OCI-LY1 (cell line): ENCODE measurements around the gene SOBP.

ENCODE experiments used
- H2AFZ ChIP-seq: fragments of 200-600 bp; sonication (generic), shearing (Covaris generic); 2 replicates; pipeline ENCODE4 v1.6.0; 2014; ENCODE audit warnings: antibody characterized with exemption, mild to moderate bottlenecking, low read length
- H3F3A ChIP-seq: fragments of 200-600 bp; sonication (generic), shearing (Covaris generic); 2 replicates; pipeline ENCODE4 v1.6.0; 2014; ENCODE audit warnings: mild to moderate bottlenecking, antibody characterized with exemption, low read length, moderate library complexity; ENCODE audit not compliant: insufficient read depth
- H3K27ac ChIP-seq: fragments of 200-600 bp; sonication (generic); 2 replicates; pipeline ENCODE4 v1.5.1; 2014; ENCODE audit warnings: low read length, mixed run types, mild to moderate bottlenecking, low read depth; ENCODE audit not compliant: poor library complexity, severe bottlenecking
- H3K27me3 ChIP-seq: fragments of 200-600 bp; sonication (generic); 2 replicates; pipeline ENCODE4 v1.6.0; 2014; ENCODE audit warnings: antibody characterized with exemption, mild to moderate bottlenecking, low read length, moderate library complexity; ENCODE audit not compliant: insufficient read depth
- H3K36me3 ChIP-seq: fragments of 200-600 bp; sonication (generic); 2 replicates; pipeline ENCODE4 v1.6.1; 2014; ENCODE audit warnings: mild to moderate bottlenecking, antibody characterized with exemption, low read length, moderate library complexity, mixed read lengths; ENCODE audit not compliant: insufficient read depth
- H3K4me1 ChIP-seq: fragments of 200-600 bp; sonication (generic); 2 replicates; pipeline ENCODE4 v1.5.1; 2014; ENCODE audit warnings: mild to moderate bottlenecking, low read length, moderate library complexity; ENCODE audit not compliant: insufficient read depth, severe bottlenecking
- H3K4me2 ChIP-seq: fragments of 200-600 bp; sonication (generic), shearing (Covaris generic); 2 replicates; pipeline ENCODE4 v1.6.1; 2014; ENCODE audit warnings: low read length
- H3K4me3 ChIP-seq: fragments of 200-600 bp; sonication (generic); 2 replicates; pipeline ENCODE4 v1.5.1; 2014; ENCODE audit warnings: low read length, low read depth, mild to moderate bottlenecking, mixed read lengths; ENCODE audit not compliant: poor library complexity, severe bottlenecking
- H3K79me2 ChIP-seq: fragments of 200-600 bp; shearing (Covaris generic); 2 replicates; pipeline ENCODE4 v1.6.1; 2016; ENCODE audit warnings: mixed run types, low read length, mixed read lengths; ENCODE audit not compliant: insufficient read depth
- H3K9ac ChIP-seq: fragments of 200-600 bp; sonication (generic), shearing (Covaris generic); 2 replicates; pipeline ENCODE4 v1.6.1; 2014; ENCODE audit warnings: mild to moderate bottlenecking, low read length, mixed read lengths
- H3K9me2 ChIP-seq: fragments of 200-600 bp; sonication (generic), shearing (Covaris generic); 2 replicates; pipeline ENCODE4 v1.6.1; 2014; ENCODE audit warnings: low read depth, mild to moderate bottlenecking, low read length, mixed read lengths
- H3K9me3 ChIP-seq: fragments of 200-600 bp; shearing (Covaris generic); 2 replicates; pipeline ENCODE4 v1.6.1; 2014; ENCODE audit warnings: low read length, mixed read lengths
- H4K20me1 ChIP-seq: fragments of 200-600 bp; sonication (generic), shearing (Covaris generic); 2 replicates; pipeline ENCODE4 v1.6.0; 2016; ENCODE audit warnings: mild to moderate bottlenecking, low read length; ENCODE audit not compliant: insufficient read depth
- EZH2 ChIP-seq: fragments of 200-600 bp; sonication (generic), shearing (Covaris generic); IDR thresholded peaks from 2 replicates; pipeline ENCODE4 v1.8.0; 2017; ENCODE audit warnings: borderline replicate concordance, mixed run types, mild to moderate bottlenecking, antibody characterized with exemption, low read length, moderate library complexity, mixed read lengths
- TF ChIP-seq, protein P1 (sequence below): fragments of 200-600 bp; sonication (generic), shearing (Covaris generic); IDR thresholded peaks from 2 replicates; pipeline ENCODE4 v1.5.1; 2017; ENCODE audit warnings: mild to moderate bottlenecking, antibody characterized with exemption, low read length, moderate library complexity, mixed read lengths

SOBP gene

DNA sequence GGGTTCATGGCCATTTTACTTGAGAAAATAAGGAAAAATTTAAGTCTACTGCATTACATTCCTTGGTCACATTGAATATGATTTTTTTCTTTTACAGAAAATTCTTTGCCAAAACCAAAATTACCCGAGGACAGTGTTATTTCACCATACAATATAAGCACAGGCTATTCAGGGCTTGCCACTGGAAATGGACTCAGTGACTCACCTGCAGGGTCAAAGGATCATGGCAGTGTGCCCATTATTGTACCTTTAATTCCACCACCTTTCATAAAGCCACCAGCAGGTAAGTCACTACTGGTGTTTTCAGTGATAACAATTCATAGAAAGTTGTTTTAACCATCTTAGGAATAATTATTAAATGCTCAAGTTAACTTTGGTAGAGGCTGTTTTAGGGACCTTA is 16.2 kb downstream of the SOBP start:
- Histone ChIP-seq H2AFZ (no peak overlapping the region), H3K9me3 (no peaks in the 10 kb centered on the region), H3K9ac (no peak overlapping the region), H3K9me2 (no peaks in the 10 kb centered on the region), H3F3A (no peaks in the 10 kb centered on the region), H3K79me2 (peaks cover 41% of the 10 kb centered on the region), H4K20me1 (no peaks in the 10 kb centered on the region), H3K27ac (no peak overlapping the region), H3K4me1 (peaks cover 24% of the 10 kb centered on the region), H3K4me3 (no peak overlapping the region), H3K27me3 (no peaks in the 10 kb centered on the region), H3K4me2 (no peak overlapping the region), H3K36me3 (peaks cover 80% of the 10 kb centered on the region)
- no peak for TF ChIP-seq EZH2
- TF ChIP-seq, protein P1, sequence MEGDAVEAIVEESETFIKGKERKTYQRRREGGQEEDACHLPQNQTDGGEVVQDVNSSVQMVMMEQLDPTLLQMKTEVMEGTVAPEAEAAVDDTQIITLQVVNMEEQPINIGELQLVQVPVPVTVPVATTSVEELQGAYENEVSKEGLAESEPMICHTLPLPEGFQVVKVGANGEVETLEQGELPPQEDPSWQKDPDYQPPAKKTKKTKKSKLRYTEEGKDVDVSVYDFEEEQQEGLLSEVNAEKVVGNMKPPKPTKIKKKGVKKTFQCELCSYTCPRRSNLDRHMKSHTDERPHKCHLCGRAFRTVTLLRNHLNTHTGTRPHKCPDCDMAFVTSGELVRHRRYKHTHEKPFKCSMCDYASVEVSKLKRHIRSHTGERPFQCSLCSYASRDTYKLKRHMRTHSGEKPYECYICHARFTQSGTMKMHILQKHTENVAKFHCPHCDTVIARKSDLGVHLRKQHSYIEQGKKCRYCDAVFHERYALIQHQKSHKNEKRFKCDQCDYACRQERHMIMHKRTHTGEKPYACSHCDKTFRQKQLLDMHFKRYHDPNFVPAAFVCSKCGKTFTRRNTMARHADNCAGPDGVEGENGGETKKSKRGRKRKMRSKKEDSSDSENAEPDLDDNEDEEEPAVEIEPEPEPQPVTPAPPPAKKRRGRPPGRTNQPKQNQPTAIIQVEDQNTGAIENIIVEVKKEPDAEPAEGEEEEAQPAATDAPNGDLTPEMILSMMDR, result no peak

DNA sequence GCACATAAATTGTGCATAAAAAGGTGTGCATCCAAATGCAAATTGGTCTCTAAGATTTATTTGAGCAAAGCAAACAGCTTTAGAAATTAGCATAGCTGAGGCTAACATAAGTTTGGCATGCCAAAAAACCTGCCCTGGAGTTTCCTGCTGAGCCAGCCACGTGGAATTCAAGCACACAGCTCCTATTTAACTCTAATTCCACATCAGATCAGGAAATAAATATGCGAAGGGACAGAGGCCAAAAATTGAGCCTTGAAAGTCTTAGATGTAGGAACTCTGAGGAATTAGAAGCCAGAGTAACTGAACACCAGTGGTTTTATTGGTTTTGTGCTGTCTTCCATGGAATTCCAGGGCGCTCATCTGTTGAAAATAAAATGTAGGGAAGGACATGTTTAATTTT is 19.6 kb downstream of the SOBP start:
- H3K27me3 ChIP-seq, result no peaks in the 10 kb centered on the region
- H3K4me3 ChIP-seq, result no peak overlapping the region
- no peaks in the 10 kb centered on the region for H3K9me3 ChIP-seq
- TF ChIP-seq, protein P1, result no peak
- TF ChIP-seq EZH2, result no peak
- no peak overlapping the region for H3K9ac ChIP-seq
- H4K20me1 ChIP-seq, result no peaks in the 10 kb centered on the region
- H3K36me3 ChIP-seq, result peaks cover 94% of the 10 kb centered on the region
- H2AFZ ChIP-seq, result no peak overlapping the region
- no peaks in the 10 kb centered on the region for H3K9me2 ChIP-seq
- no peaks in the 10 kb centered on the region for H3K4me1 ChIP-seq
- no peaks in the 10 kb centered on the region for H3F3A ChIP-seq
- H3K27ac ChIP-seq, result no peak overlapping the region
- peaks cover 7% of the 10 kb centered on the region; the same call in 1 of the 2 replicates for H3K79me2 ChIP-seq
- no peak overlapping the region for H3K4me2 ChIP-seq

DNA sequence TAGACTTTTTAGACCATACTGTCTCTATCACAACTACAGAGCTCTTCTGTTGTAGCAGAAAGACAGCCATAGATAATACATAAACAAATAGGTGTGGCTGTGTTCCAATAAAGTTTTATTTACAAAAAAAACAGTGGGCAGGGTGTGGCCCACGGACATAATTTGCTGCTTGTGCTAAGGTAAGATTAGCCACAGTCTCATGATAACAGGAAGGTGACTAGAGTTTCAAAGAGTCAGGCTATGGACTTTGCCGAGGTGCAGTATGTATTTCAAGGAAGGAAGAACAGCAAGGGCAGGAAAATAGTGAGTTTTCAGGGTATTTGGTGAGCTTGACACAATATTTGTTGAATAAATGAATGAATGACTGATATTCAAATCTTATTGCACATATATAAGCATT is 20.2 kb downstream of the SOBP start:
- Histone ChIP-seq H3K27ac (no peak overlapping the region), H4K20me1 (no peaks in the 10 kb centered on the region), H3K4me3 (no peak overlapping the region), H3K9me2 (no peaks in the 10 kb centered on the region), H3K27me3 (no peaks in the 10 kb centered on the region), H3K4me2 (no peak overlapping the region), H2AFZ (no peak overlapping the region), H3K36me3 (peaks cover 96% of the 10 kb centered on the region), H3K79me2 (0 out of 2 replicates have a peak, but pooled peaks cover 1% of the 10 kb centered on the region), H3K9ac (no peak overlapping the region), H3F3A (no peaks in the 10 kb centered on the region), H3K4me1 (no peaks in the 10 kb centered on the region), H3K9me3 (peaks cover 2% of the 10 kb centered on the region; the same call in 1 of the 2 replicates)
- TF ChIP-seq, protein P1, result no peak
- no peak for TF ChIP-seq EZH2
